Heart left ventricle (tissue), 13 donors: ENCODE data around the gene FMOD.

Experiments used
- CTCF ChIP-seq, 12 donors: fragments of 200-600 bp; sonication (generic) in 4 of 12; IDR thresholded peaks; one replicate each; pipeline versions ENCODE4 v1.5.0 to v1.8.0; 2018 to 2022; ENCODE audit warnings: antibody characterized with exemption in 12 of 12, mild to moderate bottlenecking in 5 of 12
- POLR2A ChIP-seq, 2 donors: fragments of 450-650 bp; IDR thresholded peaks; one replicate each; pipeline ENCODE4 v1.6.1; 2017; ENCODE audit warnings: antibody characterized with exemption in 2 of 2, mild to moderate bottlenecking in 2 of 2, moderate library complexity in 2 of 2
- donor health status: ischemic (EF 13 %, LVEDD 7.1; RV severe dilation, severe dysfunction).
- donor health status: DM: no; HTN: yes; CAD: no.
- donor health status: DM: no; HTN: no; CAD: no.
- donor health status: ischemic (EF 25% LVEDD 6.9; RV normal size, moderate dysfunction).
- donor health status: ischemic (EF 25% LVEDD 5.7; RV mildly dilated, moderate dysfunction).
- donor health status: ischemic (EF 35%, LVEDD 5.7; RV mildly dilated, moderate dysfunction).
- donor health status: nonischemic (EF 11% LVEDD 7.7; RV severe dilation, severe dysfunction).
- donor health status: DM: yes; HTN: yes; CAD: no.
- donor health status: PGD.
- donor health status: ischemic (EF 29% LVEDD 5.4; RV normal size, mild dysfunction).
- donor health status: nonischemic (EF 23%, LVEDD 6.1; RV moderate dilation, normal function).

GRCh38 chr1:203379825-203380224, 28.9 kb upstream of the FMOD start:
- TF ChIP-seq POLR2A (IDR thresholded peaks at IDR 0.05) (no peak), CTCF (IDR thresholded peaks at IDR 0.05) (no peak)
